Neural crest cell (in vitro differentiated cells): Measurements from ENCODE around the gene APOC4. TPM values are rescaled to one million over a fixed set of nuclear protein-coding genes. Genes with fewer than 3 reads are reported as not detected.
"Not testable (repeated sequence)": the region's sequence is repeated elsewhere in the genome, so short reads cannot be mapped to it uniquely, and the experiment has no call there.

ENCODE experiments used
- DNase-seq: peaks from one replicate; pipeline ENCODE4 v3.0.0; 2021; ENCODE audit warnings: low read depth, mixed read lengths, low spot score
- H3K27ac Mint-ChIP-seq: one replicate; pipeline ENCODE4 v1.8.0; 2021; ENCODE audit warnings: mild to moderate bottlenecking, mixed read lengths; ENCODE audit not compliant: unreplicated experiment
- H3K27me3 Mint-ChIP-seq: 2 replicates; pipeline ENCODE4 v1.8.0; 2021; ENCODE audit warnings: low read depth, mild to moderate bottlenecking, mixed read lengths
- H3K36me3 Mint-ChIP-seq: 2 replicates; pipeline ENCODE4 v1.8.0; 2021; ENCODE audit warnings: low read depth, mild to moderate bottlenecking, mixed read lengths
- H3K4me1 Mint-ChIP-seq: 2 replicates; pipeline ENCODE4 v1.8.0; 2021; ENCODE audit warnings: mixed read lengths
- H3K4me3 Mint-ChIP-seq: one replicate; pipeline ENCODE4 v1.8.0; 2021; ENCODE audit warnings: mild to moderate bottlenecking, mixed read lengths
- H3K9me3 Mint-ChIP-seq: 2 replicates; pipeline ENCODE4 v1.8.0; 2021; ENCODE audit warnings: mixed read lengths
- total RNA-seq: library from RNA; stranded (reverse); gene quantifications from 2 replicates; pipeline ENCODE4 v1.2.1, GENCODE V29; 2021
- TF ChIP-seq, protein P1 (sequence below): fragments of 200-600 bp; sonication (generic); conservative IDR thresholded peaks from 2 replicates; pipeline ENCODE4 v1.5.0; 2021; ENCODE audit warnings: antibody characterized with exemption, mild to moderate bottlenecking

The APOC4 gene
- total RNA-seq, 1 donor from 2014 or later = not detected

DNA sequence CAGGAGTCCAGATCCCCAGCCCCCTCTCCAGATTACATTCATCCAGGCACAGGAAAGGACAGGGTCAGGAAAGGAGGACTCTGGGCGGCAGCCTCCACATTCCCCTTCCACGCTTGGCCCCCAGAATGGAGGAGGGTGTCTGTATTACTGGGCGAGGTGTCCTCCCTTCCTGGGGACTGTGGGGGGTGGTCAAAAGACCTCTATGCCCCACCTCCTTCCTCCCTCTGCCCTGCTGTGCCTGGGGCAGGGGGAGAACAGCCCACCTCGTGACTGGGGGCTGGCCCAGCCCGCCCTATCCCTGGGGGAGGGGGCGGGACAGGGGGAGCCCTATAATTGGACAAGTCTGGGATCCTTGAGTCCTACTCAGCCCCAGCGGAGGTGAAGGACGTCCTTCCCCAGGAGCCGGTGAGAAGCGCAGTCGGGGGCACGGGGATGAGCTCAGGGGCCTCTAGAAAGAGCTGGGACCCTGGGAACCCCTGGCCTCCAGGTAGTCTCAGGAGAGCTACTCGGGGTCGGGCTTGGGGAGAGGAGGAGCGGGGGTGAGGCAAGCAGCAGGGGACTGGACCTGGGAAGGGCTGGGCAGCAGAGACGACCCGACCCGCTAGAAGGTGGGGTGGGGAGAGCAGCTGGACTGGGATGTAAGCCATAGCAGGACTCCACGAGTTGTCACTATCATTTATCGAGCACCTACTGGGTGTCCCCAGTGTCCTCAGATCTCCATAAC, 36.4 kb upstream of the APOC4 start, which contains the start of gene APOE:
Gene APOE (plus strand): TSS at position 360 of the 724 bp plus-strand sequence. CDS start 829 bp downstream, outside the sequence.
- Mint-ChIP-seq H3K36me3 (peaks cover 3% of the 10 kb centered on the region), H3K9me3 (no peaks in the 10 kb centered on the region), H3K27me3 (peaks cover 38% of the 10 kb centered on the region), H3K4me3 (peak within 1 kb of the TSS; percentile 70), H3K4me1 (peaks cover 29% of the 10 kb centered on the region), H3K27ac (no peak within 1 kb of the TSS)
- no peak for DNase-seq
- TF ChIP-seq, protein P1, sequence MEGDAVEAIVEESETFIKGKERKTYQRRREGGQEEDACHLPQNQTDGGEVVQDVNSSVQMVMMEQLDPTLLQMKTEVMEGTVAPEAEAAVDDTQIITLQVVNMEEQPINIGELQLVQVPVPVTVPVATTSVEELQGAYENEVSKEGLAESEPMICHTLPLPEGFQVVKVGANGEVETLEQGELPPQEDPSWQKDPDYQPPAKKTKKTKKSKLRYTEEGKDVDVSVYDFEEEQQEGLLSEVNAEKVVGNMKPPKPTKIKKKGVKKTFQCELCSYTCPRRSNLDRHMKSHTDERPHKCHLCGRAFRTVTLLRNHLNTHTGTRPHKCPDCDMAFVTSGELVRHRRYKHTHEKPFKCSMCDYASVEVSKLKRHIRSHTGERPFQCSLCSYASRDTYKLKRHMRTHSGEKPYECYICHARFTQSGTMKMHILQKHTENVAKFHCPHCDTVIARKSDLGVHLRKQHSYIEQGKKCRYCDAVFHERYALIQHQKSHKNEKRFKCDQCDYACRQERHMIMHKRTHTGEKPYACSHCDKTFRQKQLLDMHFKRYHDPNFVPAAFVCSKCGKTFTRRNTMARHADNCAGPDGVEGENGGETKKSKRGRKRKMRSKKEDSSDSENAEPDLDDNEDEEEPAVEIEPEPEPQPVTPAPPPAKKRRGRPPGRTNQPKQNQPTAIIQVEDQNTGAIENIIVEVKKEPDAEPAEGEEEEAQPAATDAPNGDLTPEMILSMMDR = no peak

GRCh38 chr19:44907613-44908012, 34.4 kb upstream of the APOC4 start:
- peaks cover 35% of the 10 kb centered on the region for H3K4me1 Mint-ChIP-seq
- H3K27ac Mint-ChIP-seq = no peak overlapping the region
- TF ChIP-seq, protein P1 = no peak
- no peaks in the 10 kb centered on the region for H3K9me3 Mint-ChIP-seq
- no peak overlapping the region for H3K4me3 Mint-ChIP-seq
- peaks cover 3% of the 10 kb centered on the region for H3K36me3 Mint-ChIP-seq
- H3K27me3 Mint-ChIP-seq = peaks cover 38% of the 10 kb centered on the region
- no peak for DNase-seq

DNA sequence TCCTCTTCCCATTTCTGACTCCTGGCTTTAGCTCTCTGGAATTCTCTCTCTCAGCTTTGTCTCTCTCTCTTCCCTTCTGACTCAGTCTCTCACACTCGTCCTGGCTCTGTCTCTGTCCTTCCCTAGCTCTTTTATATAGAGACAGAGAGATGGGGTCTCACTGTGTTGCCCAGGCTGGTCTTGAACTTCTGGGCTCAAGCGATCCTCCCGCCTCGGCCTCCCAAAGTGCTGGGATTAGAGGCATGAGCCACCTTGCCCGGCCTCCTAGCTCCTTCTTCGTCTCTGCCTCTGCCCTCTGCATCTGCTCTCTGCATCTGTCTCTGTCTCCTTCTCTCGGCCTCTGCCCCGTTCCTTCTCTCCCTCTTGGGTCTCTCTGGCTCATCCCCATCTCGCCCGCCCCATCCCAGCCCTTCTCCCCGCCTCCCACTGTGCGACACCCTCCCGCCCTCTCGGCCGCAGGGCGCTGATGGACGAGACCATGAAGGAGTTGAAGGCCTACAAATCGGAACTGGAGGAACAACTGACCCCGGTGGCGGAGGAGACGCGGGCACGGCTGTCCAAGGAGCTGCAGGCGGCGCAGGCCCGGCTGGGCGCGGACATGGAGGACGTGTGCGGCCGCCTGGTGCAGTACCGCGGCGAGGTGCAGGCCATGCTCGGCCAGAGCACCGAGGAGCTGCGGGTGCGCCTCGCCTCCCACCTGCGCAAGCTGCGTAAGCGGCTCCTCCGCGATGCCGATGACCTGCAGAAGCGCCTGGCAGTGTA, 33.8 kb upstream of the APOC4 start:
- no peak for DNase-seq
- H3K4me3 Mint-ChIP-seq = peak overlapping the region; percentile 58
- H3K36me3 Mint-ChIP-seq = peaks cover 3% of the 10 kb centered on the region
- H3K27ac Mint-ChIP-seq = no peak overlapping the region
- TF ChIP-seq, protein P1 = no peak
- no peaks in the 10 kb centered on the region for H3K9me3 Mint-ChIP-seq
- peaks cover 35% of the 10 kb centered on the region for H3K4me1 Mint-ChIP-seq
- H3K27me3 Mint-ChIP-seq = peaks cover 38% of the 10 kb centered on the region

- TF ChIP-seq, protein P1 = no peak
- Mint-ChIP-seq H3K4me3 (no peak overlapping the region), H3K27ac (no peak overlapping the region), H3K9me3 (no peaks in the 10 kb centered on the region), H3K4me1 (peaks cover 34% of the 10 kb centered on the region), H3K36me3 (no peaks in the 10 kb centered on the region), H3K27me3 (peaks cover 38% of the 10 kb centered on the region)
- no peak for DNase-seq
Observed at GRCh38 chr19:44908836-44909261, 33.2 kb upstream of the APOC4 start.

DNA sequence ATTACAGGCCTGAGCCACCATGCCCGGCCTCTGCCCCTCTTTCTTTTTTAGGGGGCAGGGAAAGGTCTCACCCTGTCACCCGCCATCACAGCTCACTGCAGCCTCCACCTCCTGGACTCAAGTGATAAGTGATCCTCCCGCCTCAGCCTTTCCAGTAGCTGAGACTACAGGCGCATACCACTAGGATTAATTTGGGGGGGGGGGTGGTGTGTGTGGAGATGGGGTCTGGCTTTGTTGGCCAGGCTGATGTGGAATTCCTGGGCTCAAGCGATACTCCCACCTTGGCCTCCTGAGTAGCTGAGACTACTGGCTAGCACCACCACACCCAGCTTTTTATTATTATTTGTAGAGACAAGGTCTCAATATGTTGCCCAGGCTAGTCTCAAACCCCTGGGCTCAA, 32.3 kb upstream of the APOC4 start:
- no peak overlapping the region for H3K27ac Mint-ChIP-seq
- TF ChIP-seq, protein P1 = no peak

GRCh38 chr19:44911896-44912295, 30.1 kb upstream of the APOC4 start:
- DNase-seq, H3K36me3 Mint-ChIP-seq, H3K4me3 Mint-ChIP-seq, H3K9me3 Mint-ChIP-seq, H3K27ac Mint-ChIP-seq: not testable (repeated sequence)
- H3K27me3 Mint-ChIP-seq = peaks cover 16% of the 10 kb centered on the region
- peaks cover 27% of the 10 kb centered on the region for H3K4me1 Mint-ChIP-seq

More for the DNA sequence above, 32.3 kb upstream of the APOC4 start:
- Mint-ChIP-seq H3K4me1 (peaks cover 37% of the 10 kb centered on the region), H3K36me3 (no peaks in the 10 kb centered on the region), H3K4me3 (peak overlapping the region; percentile 31), H3K27me3 (peaks cover 36% of the 10 kb centered on the region), H3K9me3 (no peaks in the 10 kb centered on the region)
- no peak for DNase-seq
